NCI-H2227 (cell line): Measurements from ENCODE around the gene NPIPA1.
"Not testable (repeated sequence)": the region's sequence is repeated elsewhere in the genome, so short reads cannot be mapped to it uniquely, and the experiment has no call there.

Experiments used
- DNase-seq: peaks from one replicate; lab custom pipeline; 2025; ENCODE audit not compliant: unreplicated experiment; lab: John Stamatoyannopoulos, UW

NPIPA1 gene

DNA sequence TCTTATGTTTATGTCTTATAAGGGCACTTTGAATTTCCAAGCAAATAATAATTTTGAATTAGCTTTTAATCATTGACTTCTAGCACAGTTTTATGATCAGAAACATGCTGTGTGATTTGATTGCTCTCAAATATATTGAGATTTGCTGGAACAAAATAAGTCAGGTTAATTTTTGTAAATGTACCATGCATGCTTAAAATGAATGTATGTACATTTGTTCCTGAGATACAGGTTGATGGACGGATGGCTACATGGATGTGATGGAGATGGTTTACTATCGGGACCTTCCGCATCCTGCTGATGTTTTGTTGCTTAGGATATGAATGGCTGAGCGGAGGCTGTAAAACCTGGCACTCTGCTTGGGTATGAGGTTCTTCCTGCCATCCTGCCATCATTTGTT is at the start of gene NPIPA1:
Gene NPIPA1 (plus strand): TSS at position 301 of the 400 bp plus-strand sequence. CDS start 0 bp downstream, at position 301.
- not testable (repeated sequence) for DNase-seq

GRCh38 chr16:14892111-14892510 is 45.1 kb upstream of the NPIPA1 start:
- DNase-seq: not testable (repeated sequence)

- not testable (repeated sequence) for DNase-seq
These were observed 41.9 kb upstream of the NPIPA1 start for GRCh38 chr16:14895382-14895781.

DNA sequence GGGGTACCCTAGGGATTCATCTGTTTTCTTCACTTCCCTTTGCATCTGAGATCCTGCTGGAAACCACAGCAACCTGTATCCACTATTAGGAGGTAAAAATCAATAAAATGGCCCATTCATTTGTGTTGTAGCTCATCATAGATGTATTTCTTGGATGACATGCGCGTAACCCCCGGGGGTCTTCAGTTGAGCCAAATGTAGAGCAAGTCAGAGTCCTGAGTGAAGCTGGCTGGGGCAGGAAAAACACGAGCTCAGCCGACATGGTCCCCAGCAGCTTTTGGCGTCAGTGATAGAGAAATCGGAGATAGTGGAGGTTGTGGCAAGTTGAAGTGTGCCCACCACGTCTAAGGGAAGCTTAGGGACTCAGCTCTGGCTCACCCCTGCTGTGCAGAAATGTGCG is 41.2 kb upstream of the NPIPA1 start:
- not testable (repeated sequence) for DNase-seq

DNA sequence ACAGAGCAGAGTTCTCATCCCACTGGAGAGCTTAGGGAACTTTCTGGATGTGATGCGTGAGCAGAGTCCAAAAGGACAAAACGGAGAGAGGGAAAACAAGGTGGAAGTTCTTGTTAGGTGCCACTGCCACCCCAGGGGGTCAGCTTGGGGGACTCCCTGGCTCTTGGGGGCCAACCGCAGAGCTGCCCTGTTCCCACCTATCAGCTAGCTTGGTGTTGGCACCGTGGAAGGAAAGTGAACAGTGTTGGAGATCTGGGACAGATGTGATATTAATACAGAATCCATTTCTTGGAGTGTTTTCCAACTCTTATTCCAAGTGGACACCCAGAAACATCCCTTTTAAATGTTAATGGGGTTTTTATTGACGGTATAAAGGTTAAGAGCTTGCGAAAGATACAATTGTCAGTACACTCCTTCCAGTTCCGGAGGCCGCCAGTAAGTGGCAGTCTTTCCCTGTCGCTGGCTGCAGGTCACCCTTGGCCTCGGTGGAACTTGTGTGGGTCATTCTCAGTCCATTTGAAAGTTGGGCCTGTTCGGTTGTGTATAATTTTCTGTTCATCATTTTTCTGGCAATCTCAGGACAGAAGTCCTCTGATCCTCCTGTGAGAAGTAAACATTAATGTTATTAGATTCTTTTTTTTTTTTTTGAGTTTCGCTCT is 40.1 kb upstream of the NPIPA1 start:
- not testable (repeated sequence) for DNase-seq

GRCh38 chr16:14898162-14898561 is 39.1 kb upstream of the NPIPA1 start:
- DNase-seq: not testable (repeated sequence)

DNA sequence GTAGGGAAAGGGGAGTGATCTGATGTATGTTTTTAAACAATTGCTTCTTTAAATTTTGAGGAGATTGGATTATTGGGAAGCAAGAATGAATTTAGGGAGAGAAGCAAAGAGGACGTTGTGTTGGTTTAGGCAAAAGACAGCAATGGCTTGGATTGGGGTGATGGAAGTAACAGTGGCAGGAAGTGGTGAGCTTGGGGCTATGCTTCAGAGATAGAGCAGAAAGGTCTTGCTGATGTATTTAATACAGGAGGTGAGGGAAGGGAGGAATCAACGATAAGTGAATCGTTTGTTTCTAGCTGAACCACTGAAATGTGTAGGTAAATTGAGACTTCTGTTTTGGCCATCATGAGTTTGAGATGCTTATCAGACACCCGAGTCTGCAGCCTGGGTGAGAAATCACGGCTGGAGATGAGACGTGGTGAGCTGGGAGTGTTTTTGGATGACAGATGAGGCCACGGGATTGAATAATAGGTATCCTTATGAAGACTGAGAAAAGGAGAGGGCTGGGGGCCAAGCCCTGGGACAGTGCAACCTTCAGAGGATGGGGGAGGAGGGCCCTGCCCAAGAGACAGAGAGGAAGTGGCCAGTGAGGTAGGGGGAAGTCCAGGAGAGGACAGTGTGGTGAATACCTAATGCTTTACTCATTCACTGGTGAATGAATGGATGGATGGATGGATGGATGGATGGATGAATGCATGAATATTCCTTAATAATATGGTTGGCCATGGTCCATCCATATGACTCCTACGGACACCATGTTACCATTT is 33.9 kb upstream of the NPIPA1 start:
- DNase-seq: not testable (repeated sequence)

DNA sequence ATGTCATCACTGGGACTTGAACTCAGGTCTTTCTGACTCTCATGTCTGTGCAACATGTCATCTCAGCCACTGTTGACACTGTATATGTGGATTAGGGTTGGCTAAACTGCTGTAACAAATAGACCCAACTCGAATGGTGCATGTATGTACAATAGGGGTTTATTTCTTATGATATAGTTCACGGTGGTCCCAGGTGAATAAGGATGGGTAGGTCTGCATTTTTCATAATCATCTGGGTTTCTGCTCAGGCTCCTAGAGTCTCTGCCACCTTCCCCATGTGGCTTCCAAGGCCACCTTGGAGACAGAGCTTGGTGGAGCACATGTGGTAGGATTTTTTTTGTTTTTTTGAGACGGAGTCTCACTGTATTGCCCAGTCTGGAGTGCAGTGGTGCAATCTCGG is 27.5 kb upstream of the NPIPA1 start:
- DNase-seq: not testable (repeated sequence)

- not testable (repeated sequence) for DNase-seq
These were observed 26.2 kb upstream of the NPIPA1 start for GRCh38 chr16:14910833-14911629.

GRCh38 chr16:14911954-14912353 is 25.3 kb upstream of the NPIPA1 start:
- DNase-seq: not testable (repeated sequence)

GRCh38 chr16:14912588-14912987 is 24.7 kb upstream of the NPIPA1 start:
- not testable (repeated sequence) for DNase-seq

DNA sequence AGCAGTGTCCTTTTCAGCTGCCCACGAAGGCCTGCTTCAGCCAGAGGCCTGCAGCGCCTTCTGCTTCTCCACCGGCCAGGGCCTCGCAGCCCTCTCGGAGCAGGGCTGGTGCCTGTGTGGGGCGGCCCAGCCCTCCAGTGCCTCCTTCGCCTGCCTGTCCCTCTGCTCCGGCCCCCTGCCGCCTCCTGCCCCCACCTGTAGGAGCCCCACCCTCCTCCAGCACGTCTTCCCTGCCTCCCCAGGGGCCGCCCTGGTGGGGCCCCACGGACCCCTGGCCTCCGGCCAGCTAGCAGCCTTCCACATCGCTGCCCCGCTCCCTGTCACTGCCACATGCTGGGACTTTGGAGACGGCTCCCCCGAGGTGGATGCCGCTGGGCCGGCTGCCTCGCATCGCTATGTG is 18.7 kb upstream of the NPIPA1 start:
- not testable (repeated sequence) for DNase-seq

GRCh38 chr16:14919837-14920600 is 17.2 kb upstream of the NPIPA1 start:
- not testable (repeated sequence) for DNase-seq

- not testable (repeated sequence) for DNase-seq
These were observed 15.0 kb upstream of the NPIPA1 start for GRCh38 chr16:14922285-14922684.

DNA sequence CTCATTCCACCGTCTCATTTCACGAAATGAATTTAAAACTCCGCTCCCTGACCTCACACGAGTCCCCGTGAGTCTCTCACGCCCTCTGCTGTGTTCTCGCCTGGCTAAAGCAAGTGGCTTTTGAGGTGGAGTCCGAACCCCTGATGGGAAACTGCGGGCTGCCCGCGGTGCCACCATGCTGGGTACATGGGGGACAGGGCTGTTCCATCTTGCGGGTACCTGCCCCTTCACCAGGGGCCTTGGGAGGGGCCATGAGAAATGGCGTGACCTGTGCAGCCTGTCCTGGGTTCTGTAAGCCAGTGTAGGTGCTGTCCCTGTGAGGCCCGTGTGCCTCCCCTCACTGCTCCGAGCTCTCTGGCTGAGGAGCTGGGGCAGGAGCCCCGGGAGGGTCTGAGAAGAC is 14.3 kb upstream of the NPIPA1 start:
- DNase-seq: not testable (repeated sequence)

- DNase-seq: not testable (repeated sequence)
These were observed 13.7 kb upstream of the NPIPA1 start for GRCh38 chr16:14923394-14924088.

GRCh38 chr16:14924359-14924758 is 12.9 kb upstream of the NPIPA1 start:
- DNase-seq: not testable (repeated sequence)

DNA sequence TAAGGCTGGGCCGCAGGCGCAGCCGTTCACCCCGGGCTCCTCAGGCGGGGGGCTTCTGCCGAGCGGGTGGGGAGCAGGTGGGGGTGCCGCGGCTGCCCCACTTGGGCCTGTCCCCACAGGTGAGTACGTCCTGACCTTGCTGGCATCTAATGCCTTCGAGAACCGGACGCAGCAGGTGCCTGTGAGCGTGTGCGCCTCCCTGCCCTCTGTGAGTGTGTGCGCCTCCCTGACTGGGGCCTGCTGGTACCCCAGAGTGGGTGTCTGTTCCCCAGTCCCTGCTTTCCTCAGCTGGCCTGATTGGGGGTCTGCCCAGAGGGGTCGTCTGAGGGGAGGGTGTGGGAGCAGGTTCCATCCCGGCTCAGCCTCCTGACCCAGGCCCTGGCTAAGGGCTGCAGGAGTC is 12.3 kb upstream of the NPIPA1 start:
- not testable (repeated sequence) for DNase-seq

GRCh38 chr16:14928064-14928714 is 9.1 kb upstream of the NPIPA1 start:
- not testable (repeated sequence) for DNase-seq
